Immature natural killer cell (primary cell): ENCODE data around the gene CD320. TPM values are rescaled to one million over a fixed set of nuclear protein-coding genes. Genes with fewer than 3 reads are reported as not detected.
"Not testable (repeated sequence)": the region's sequence is repeated elsewhere in the genome, so short reads cannot be mapped to it uniquely, and the experiment has no call there.

Source experiments
- DNase-seq, 3 donors: peaks; one replicate each; pipeline ENCODE4 v3.0.0; 2022; ENCODE audit warnings: mixed read lengths in 1 of 3
- H3K27ac Mint-ChIP-seq, 6 donors: one replicate each; pipeline ENCODE4 v1.8.0; 2020; ENCODE audit warnings: mixed read lengths in 6 of 6, mild to moderate bottlenecking in 5 of 6, inconsistent platforms in 4 of 6, moderate library complexity in 3 of 6
- H3K27me3 Mint-ChIP-seq, 3 donors: one replicate each; pipeline ENCODE4 v1.8.0; 2020 to 2021; ENCODE audit warnings: low read depth in 3 of 3, mild to moderate bottlenecking in 3 of 3, mixed read lengths in 3 of 3, moderate library complexity in 3 of 3, inconsistent platforms in 1 of 3
- H3K36me3 Mint-ChIP-seq, 3 donors: one replicate each; pipeline ENCODE4 v1.8.0; 2020; ENCODE audit warnings: mixed read lengths in 3 of 3, inconsistent platforms in 2 of 3, mild to moderate bottlenecking in 2 of 3
- H3K4me1 Mint-ChIP-seq, 2 donors: one replicate each; pipeline ENCODE4 v1.8.0; 2020; ENCODE audit warnings: inconsistent platforms in 2 of 2, mild to moderate bottlenecking in 2 of 2, mixed read lengths in 2 of 2, moderate library complexity in 1 of 2
- H3K4me3 Mint-ChIP-seq, 5 donors: one replicate each; pipeline ENCODE4 v1.8.0; 2020; ENCODE audit warnings: mild to moderate bottlenecking in 5 of 5, mixed read lengths in 5 of 5, inconsistent platforms in 3 of 5, moderate library complexity in 3 of 5
- H3K9me3 Mint-ChIP-seq, 6 donors: one replicate each; pipeline ENCODE4 v1.8.0; 2020; ENCODE audit warnings: mild to moderate bottlenecking in 6 of 6, mixed read lengths in 6 of 6, inconsistent platforms in 4 of 6, moderate library complexity in 3 of 6
- polyA plus RNA-seq, 3 donors: library from polyadenylated mRNA; unstranded; fragments of 300-500 nt; fragmentation: Illumina TruSeq; gene quantifications; one replicate each; pipeline ENCODE4 v1.2.3, GENCODE V29; 2021

CD320 gene
- polyA plus RNA-seq, 3 donors from 2014 or later = 86.4 to 105 (median 90.3) TPM

DNA sequence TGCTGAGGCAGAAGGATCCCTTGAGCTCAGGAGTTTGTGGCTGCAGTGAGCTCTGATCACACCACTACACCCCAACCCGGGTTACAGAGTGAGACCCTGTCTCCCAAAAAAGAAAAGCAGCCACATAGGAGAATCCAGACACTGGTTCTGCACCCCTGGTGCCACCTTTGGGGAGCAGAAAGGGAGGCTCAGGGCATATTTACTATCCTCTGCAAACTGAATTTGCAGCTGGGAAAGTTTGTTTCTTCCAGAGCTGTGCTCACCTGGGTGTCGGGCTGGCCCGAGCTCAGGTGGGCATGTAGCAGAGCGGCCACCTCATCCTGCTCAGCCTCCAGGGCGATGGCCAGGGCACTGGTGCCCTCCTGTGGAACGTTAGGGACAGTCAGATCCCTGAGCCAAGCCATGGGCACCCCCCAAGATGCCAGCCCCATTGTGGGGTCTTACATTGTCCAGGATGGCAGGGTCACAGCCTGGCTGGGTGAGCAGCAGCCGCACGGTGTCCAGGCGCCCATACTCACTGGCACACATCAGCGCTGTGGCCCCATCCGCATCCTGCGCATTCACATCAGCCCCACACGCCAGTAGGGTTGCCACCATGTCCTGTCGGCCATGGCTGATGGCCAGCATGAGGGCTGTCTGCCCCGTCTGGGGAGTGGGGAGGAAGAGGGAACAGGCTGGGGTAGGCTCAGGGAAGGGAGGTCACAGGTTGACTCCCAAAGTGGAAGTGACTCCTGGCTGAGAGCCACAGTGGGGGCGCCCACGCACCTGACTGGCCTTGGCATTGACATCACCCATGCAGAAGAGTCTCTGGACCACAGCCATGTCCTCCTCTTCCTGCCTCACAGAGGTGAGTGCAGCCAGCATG is 16.3 kb upstream of the CD320 start:
- H3K27me3 Mint-ChIP-seq = peaks cover 1 to 10% (median 4%) of the 10 kb centered on the region in 3 donors
- H3K36me3 Mint-ChIP-seq = no peaks in the 10 kb centered on the region
- H3K4me3 Mint-ChIP-seq = no peak overlapping the region
- peaks cover 35% of the 10 kb centered on the region in 2 donors for H3K4me1 Mint-ChIP-seq
- DNase-seq = no peak
- H3K27ac Mint-ChIP-seq = peak overlapping the region in 1 of 6 donors; percentile 45
- no peaks in the 10 kb centered on the region for H3K9me3 Mint-ChIP-seq

- Mint-ChIP-seq H3K27ac (peak overlapping the region in 1 of 6 donors; percentile 45), H3K9me3 (no peaks in the 10 kb centered on the region), H3K4me3 (peak overlapping the region in 1 of 5 donors; percentile 4), H3K36me3 (no peaks in the 10 kb centered on the region), H3K27me3 (peaks cover 1 to 10% (median 4%) of the 10 kb centered on the region in 3 donors), H3K4me1 (peaks cover 35 to 37% of the 10 kb centered on the region in 2 donors)
- no peak for DNase-seq
Measured at GRCh38 chr19:8323781-8324185, 15.6 kb upstream of the CD320 start.

- peak overlapping the region; percentile 92 to 99 (median 97) for H3K4me3 Mint-ChIP-seq
- DNase-seq = no peak
- no peaks in the 10 kb centered on the region for H3K36me3 Mint-ChIP-seq
- H3K9me3 Mint-ChIP-seq = no peaks in the 10 kb centered on the region
- H3K27ac Mint-ChIP-seq = peak overlapping the region in 3 of 6 donors; percentile 98 to 99 (median 98)
- peaks cover 35 to 37% of the 10 kb centered on the region in 2 donors for H3K4me1 Mint-ChIP-seq
- H3K27me3 Mint-ChIP-seq = peaks cover 1 to 9% (median 4%) of the 10 kb centered on the region in 3 donors
Measured at GRCh38 chr19:8322638-8322997, 14.5 kb upstream of the CD320 start.

- no peak for DNase-seq
- Mint-ChIP-seq H3K9me3 (no peaks in the 10 kb centered on the region), H3K27ac (peak overlapping the region; percentile 98 to 99 (median 98)), H3K36me3 (no peaks in the 10 kb centered on the region), H3K4me1 (peaks cover 35 to 37% of the 10 kb centered on the region in 2 donors), H3K4me3 (peak overlapping the region; percentile 92 to 99 (median 97)), H3K27me3 (peaks cover 1 to 9% (median 4%) of the 10 kb centered on the region in 3 donors)
Measured at GRCh38 chr19:8321986-8322637, 14.0 kb upstream of the CD320 start.

DNA sequence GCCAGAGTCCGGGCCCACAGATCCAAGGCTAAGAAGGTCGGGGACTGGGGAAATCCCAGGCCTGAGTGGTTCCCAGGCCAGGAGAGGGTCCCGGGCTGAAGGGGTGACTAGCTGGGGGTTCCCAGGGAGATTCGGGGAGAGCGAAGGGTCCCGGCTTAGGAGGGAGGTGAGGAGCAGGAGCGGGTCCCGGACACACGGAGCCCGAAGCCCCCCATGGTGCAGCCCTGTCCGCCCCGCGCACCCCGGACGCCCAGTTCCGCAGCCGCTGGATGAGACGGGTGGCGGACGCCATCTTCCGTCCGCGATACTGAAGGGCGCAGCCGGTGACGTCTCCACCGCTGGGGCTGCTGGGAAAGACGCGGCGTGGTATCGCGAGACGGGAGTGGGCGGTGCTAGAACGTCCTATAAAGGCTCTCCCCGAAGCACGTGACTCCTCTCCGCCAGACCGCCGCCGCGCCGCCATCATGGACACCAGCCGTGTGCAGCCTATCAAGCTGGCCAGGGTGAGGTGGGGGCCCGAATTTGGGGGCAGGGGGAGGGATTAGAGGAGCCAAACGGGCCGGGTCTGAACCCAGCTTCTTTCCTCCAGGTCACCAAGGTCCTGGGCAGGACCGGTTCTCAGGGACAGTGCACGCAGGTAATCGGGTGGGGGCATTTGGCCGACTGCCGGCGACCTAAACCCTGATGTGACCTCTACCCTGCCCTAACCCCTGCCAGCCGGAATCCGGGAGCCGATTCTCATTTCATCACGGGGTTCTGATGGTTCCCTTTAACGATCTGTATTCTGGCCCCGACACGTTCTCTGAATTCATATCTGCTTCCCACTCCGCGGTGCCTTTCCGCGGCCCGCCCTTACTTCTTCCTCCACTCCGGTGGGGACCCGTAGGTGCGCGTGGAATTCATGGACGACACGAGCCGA is 13.2 kb upstream of the CD320 start, which contains the start of the genes NDUFA7 and RPS28:
NDUFA7 (minus strand) TSS at position 309 of the 919 bp plus-strand sequence; CDS start at position 292, 17 bp downstream.
RPS28 (plus strand) TSS at position 430 of the 919 bp plus-strand sequence; CDS start at position 465, 35 bp downstream.
- Mint-ChIP-seq H3K27ac (peak within 1 kb of the TSS; percentile 98 to 99 (median 98)), H3K27me3 (peaks cover 3 to 7% (median 4%) of the 10 kb centered on the region in 3 donors), H3K36me3 (no peaks in the 10 kb centered on the region), H3K4me3 (peak within 1 kb of the TSS; percentile 92 to 99 (median 97)), H3K9me3 (no peaks in the 10 kb centered on the region), H3K4me1 (peaks cover 35 to 37% of the 10 kb centered on the region in 2 donors)
- peak; percentile 97 for DNase-seq

- H3K4me3 Mint-ChIP-seq = peak overlapping the region; percentile 92 to 99 (median 97)
- peaks cover 35 to 37% of the 10 kb centered on the region in 2 donors for H3K4me1 Mint-ChIP-seq
- H3K36me3 Mint-ChIP-seq = peaks cover 0 to 1% (median 0%) of the 10 kb centered on the region in 3 donors
- peak overlapping the region; percentile 98 to 99 (median 98) for H3K27ac Mint-ChIP-seq
- no peak for DNase-seq
- no peaks in the 10 kb centered on the region for H3K9me3 Mint-ChIP-seq
- H3K27me3 Mint-ChIP-seq = peaks cover 3 to 7% (median 4%) of the 10 kb centered on the region in 3 donors
Measured at GRCh38 chr19:8320564-8321066, 12.5 kb upstream of the CD320 start.

DNA sequence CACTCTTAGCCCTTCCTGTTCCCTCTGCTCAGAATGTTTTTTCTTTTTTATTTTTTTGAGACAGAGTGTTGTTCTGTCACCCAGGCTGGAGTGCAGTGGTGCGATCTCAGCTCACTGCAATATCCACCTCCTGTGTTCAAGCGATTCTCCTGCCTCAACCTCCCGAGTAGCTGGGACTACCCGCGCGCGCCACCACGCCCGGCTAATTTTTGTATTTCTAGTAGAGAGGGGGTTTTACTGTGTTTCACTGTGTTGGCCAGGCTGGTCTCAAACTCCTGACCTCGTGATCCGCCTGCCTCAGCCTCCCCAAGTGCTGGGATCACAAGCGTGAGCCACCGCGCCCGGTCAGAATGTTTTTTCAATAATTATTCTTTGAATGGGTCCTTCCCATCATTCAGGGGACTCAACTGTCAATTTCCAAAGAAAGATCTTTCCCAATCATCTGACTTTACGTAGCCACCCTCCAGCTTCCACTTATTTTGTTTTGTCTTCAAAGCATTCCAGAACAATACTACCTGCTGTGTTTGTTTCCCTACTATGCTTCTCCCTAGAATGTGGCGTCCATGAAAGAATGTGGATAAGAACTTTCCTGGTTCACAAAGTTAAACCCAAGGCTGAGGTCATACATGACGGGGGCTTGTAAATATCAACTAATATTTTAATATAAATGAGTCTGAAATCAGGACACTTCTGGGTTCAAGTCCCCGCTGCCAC is 11.8 kb upstream of the CD320 start:
- peaks cover 0 to 6% (median 0%) of the 10 kb centered on the region in 3 donors for H3K36me3 Mint-ChIP-seq
- peaks cover 3 to 7% (median 4%) of the 10 kb centered on the region in 3 donors for H3K27me3 Mint-ChIP-seq
- no peak for DNase-seq
- no peaks in the 10 kb centered on the region for H3K9me3 Mint-ChIP-seq
- H3K4me1 Mint-ChIP-seq = peaks cover 35 to 37% of the 10 kb centered on the region in 2 donors
- peak overlapping the region; percentile 98 to 99 (median 98) for H3K27ac Mint-ChIP-seq
- peak overlapping the region; percentile 92 to 99 (median 97) for H3K4me3 Mint-ChIP-seq

GRCh38 chr19:8318835-8319234 is 10.7 kb upstream of the CD320 start:
- H3K36me3 Mint-ChIP-seq, H3K27me3 Mint-ChIP-seq, DNase-seq, H3K9me3 Mint-ChIP-seq: not testable (repeated sequence)
- Mint-ChIP-seq H3K4me1 (peaks cover 33 to 37% of the 10 kb centered on the region in 2 donors), H3K27ac (peak overlapping the region in 1 of 6 donors; percentile 31), H3K4me3 (peak overlapping the region in 2 of 5 donors; percentile 12 to 25)

DNA sequence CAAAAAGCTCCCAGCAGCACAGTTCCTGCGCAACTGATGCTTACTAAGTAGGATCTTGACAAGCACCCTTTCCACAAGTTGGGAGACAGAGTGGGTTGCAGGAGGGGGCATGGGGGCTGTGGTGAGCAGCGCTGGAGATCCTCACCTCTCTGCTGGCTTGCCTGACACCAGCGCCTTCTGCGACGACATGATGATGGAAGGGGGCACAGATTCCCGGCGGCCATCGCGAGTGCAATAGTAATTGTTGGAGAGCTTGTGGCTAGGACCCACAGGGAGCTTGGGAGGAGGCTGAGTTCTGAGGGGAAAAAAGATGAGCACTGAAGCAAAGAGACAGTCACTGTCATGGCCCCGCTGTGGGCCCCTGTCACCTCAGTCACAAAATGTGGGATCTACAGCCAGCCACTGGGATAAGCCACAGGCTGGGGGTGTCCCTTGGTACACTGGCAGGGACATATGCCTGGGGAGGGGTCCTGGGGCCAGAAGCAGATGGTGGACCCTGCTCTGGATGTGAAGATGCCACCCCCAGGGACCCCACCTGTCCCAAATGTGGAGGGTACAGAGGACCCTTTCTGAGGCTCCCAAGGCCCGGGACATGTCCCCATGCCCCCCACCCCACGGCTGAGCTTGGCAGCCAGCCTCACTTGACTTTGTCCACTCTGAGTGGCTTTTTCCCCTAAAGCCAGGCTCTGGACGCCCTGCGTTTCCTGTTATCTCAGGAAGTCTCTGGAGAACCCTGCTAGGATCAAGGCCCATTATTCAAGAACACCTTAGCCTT is 8.4 kb upstream of the CD320 start:
- peaks cover 0 to 6% (median 0%) of the 10 kb centered on the region in 3 donors for H3K36me3 Mint-ChIP-seq
- DNase-seq = no peak
- no peak overlapping the region for H3K4me3 Mint-ChIP-seq
- H3K27me3 Mint-ChIP-seq = peaks cover 3 to 5% (median 4%) of the 10 kb centered on the region in 3 donors
- H3K27ac Mint-ChIP-seq = no peak overlapping the region
- H3K4me1 Mint-ChIP-seq = peaks cover 15 to 21% of the 10 kb centered on the region in 2 donors
- H3K9me3 Mint-ChIP-seq = no peaks in the 10 kb centered on the region

- not testable (repeated sequence) for H3K36me3 Mint-ChIP-seq, H3K27me3 Mint-ChIP-seq, H3K9me3 Mint-ChIP-seq, H3K4me3 Mint-ChIP-seq, H3K4me1 Mint-ChIP-seq, DNase-seq
- H3K27ac Mint-ChIP-seq = peak overlapping the region in 1 of 6 donors; percentile 34
Measured at GRCh38 chr19:8314981-8315640, 7.0 kb upstream of the CD320 start.

DNA sequence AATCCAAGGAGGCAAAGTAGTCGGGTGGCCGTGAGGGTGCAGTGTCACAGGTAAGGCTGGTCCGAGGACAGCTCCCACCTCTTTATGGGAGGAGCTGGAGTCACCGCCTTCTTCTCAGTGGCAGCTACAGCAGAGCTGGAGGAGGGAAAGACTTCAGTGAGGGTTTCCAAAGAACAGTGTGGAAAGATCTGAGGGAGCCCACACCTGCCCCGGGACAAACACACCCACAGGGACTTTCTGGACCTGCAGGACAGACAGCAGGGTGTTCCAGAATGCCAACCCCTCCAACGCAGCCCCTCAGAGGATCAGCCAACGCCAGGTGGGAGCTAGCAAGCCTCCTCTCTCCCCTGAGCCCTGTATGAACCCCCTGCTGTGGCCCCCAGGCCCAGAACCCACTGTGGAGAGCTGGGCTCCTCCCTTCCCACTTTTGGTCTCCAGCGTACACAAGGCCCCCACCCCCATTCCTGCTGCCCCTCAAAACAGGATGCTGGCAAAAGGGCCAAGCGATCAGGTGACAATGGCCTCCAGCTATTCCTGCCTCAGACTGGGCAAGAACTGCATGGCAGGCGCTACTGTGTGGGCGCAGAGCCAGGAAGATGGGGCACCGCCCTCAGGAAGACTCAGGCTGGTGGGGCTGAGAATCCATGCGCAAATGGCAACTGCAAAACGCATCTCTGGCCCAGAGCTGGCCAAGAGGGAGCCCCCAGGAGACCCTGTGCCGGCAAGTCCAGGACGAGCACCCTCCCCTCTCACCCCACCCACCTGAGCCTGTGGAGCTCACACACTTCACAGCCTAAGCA is 3.5 kb upstream of the CD320 start:
- H3K27ac Mint-ChIP-seq = peak overlapping the region in 1 of 6 donors; percentile 28
- peaks cover 0 to 8% (median 6%) of the 10 kb centered on the region in 3 donors for H3K27me3 Mint-ChIP-seq
- no peak for DNase-seq
- no peaks in the 10 kb centered on the region for H3K9me3 Mint-ChIP-seq
- no peak overlapping the region for H3K4me3 Mint-ChIP-seq
- H3K4me1 Mint-ChIP-seq = peaks cover 26 to 29% of the 10 kb centered on the region in 2 donors
- H3K36me3 Mint-ChIP-seq = peaks cover 0 to 12% (median 0%) of the 10 kb centered on the region in 3 donors
